Nucleus accumbens (tissue), 56 donors: ENCODE data around the gene BRAF.
"Not testable (repeated sequence)": the region's sequence is repeated elsewhere in the genome, so short reads cannot be mapped to it uniquely, and the experiment has no call there.

Experiments
- DNase-seq, 56 donors: peaks; one replicate each; lab custom pipeline; 2025; lab: John Stamatoyannopoulos, UW

Gene BRAF

DNA sequence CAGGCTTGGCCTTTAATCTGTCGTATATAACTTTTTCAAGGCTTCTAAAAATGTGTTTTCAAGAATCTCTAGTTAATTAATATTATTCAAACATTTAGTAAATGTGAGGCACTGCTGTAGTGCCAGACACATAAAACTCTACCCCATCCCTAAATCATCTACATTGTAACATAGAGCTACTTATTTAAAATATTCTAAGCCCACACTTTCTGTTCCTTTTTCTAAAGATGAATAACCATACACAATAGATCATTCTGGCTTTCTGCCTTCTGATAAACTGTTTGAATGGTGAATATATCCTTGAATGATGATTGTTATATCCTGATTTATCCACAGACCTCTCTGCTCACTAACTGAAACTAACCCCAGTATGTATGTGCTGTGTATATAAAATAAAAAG is 41.4 kb downstream of the BRAF start:
- no peak for DNase-seq

DNA sequence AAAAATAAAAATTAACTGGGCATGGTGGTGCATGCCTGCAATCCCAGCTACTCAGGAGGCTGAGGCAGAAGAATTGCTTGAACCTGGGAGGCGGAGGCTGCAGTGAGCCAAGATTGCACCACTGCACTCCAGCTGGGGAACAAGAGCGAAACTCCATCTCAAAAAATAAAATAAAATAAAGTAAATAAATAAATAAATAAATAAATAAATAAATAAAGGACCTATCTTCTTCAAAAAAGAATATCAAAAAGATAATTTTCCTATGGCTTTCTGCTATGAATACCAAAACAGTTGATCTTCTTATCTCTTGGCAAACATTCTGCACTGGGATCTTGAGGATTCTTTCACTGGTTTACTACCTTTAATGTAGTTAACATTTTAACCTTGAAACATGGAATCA is 41.9 kb downstream of the BRAF start:
- not testable (repeated sequence) for DNase-seq

DNA sequence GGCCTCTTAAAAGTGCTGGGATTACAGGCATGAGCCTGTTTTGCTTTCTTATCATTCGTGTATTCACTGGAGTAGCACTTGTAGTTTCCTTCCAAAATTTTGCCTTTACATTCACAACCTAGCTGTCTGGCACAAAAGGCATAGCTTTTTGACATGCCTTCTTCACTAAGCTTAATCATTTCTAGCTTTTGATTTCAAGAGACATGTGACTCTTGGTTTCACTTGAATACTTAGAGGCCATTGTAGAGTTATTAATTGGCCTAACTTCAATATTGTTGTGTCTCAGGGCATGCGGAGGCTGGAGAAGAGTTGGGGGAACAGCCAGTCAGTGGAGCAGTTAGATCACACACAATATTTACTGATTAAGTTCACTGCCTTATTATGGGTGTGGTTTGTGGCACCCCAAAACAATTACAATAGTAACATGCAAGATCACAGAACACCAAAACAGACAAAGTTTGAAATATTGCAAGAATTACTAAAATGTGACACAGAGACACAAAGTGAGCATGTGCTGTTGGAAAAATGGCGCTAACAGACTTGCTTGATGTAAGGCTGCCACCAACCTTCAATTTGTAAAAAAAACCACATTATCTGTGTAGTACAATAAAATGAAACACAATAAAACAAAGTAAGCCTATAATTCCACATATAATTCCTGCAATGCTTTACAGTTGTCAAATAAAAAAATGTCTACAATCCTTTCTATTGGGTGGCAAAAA is 43.1 kb downstream of the BRAF start:
- no peak for DNase-seq

DNA sequence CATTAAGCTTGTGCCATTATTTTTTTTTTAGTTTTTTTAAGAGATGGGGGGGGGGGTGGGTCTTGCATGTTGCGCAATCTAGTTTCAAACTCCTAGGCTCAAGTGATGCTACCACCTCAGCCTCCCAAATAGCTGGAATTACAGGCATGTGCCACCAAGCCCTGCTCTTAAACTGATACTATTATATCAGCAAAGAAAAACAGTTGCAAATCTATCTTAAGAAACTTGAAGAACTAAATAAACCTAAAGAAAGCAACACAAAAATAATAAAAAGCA is 47.5 kb downstream of the BRAF start:
- no peak for DNase-seq

DNA sequence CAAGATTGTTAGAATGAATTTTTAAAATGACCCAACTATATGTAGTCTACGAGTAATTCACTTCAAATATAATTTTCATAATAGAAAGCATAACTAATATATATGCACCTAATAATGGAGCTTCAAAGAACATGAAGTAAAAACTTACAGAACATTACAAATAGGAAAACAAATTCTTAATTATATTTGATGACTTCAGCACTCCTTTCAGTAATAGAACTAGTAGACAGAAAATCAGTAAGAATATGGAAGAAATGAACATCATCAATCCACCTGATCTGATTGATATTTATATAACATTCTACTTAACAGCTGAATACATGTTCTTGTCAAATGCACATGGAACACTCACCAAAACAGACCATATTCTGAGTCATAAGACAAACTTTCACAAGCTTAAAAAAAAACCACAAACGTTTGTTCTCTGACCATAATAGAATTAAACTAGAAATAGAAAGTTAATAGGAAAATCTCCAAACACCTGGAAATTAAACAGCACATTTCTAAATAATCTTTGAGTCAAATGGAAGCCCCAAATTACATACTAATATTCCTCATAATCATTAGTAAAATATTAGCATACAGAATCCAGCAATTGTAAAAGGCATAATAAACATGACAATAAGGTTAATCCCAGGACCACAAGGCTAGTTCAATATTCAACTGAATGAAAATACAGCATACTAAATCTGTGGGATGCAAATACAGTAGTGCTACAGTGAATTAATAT is 48.0 kb downstream of the BRAF start:
- DNase-seq, result no peak

DNA sequence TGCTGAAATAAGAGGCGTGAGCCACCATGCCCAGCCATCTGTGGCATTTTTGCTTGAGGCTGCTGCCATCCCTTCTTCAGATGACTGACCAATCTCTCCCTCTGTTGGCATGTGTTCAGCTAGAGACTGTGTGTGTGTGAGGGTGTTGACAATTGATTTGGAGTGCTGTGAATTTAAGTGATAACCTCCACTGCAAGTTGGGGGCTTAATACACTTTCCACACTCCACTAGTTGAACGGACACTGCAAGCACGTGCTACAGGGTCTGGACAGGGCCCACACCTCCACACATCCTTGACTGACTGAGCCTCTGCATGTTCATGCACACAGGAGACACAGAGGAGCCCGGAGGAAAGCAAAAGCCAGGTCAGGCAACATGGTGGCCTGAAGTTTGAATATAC is 51.3 kb downstream of the BRAF start:
- DNase-seq, result no peak

DNA sequence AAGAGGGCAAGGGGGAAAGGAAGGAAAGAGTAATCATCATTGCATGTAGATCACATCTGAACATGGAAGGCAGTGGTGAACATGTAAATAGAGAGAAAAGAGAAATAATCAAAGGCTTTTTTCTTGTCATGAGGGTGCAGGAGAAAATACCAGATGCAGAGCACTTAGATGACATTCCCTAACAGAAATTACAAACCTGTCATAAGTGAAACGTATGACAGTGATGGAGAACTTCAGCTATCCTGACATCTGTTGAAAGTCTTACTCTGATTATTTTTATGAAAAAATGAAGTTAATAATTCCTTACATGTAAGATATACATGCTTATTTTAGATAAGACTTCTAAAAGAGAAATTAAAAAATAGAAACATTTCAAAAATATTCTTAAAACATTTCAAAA is 54.7 kb downstream of the BRAF start:
- DNase-seq, result no peak

GRCh38 chr7:140869430-140869829 is 55.3 kb downstream of the BRAF start:
- DNase-seq, result no peak

GRCh38 chr7:140867467-140868462 is 57.0 kb downstream of the BRAF start:
- no peak for DNase-seq

GRCh38 chr7:140866926-140867325 is 57.8 kb downstream of the BRAF start:
- DNase-seq, result no peak

DNA sequence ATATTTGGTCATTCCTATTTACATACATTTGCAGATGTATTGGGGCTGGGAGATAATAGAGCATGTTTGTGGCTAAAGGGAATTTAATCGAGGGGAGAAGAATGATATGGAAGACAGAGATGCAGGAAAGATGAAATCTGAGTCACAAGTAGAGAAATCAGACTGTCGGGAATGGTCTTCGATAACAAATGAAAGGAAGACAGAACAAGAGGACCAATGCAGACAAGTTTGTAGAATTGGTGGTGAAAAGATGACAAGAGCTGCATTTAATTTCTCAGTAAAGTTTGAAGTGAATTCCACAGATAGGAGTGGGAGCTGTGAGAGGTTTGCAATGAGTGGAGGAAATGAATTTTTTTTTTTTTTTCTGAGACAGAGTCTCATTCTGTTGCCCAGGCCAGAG is 60.0 kb downstream of the BRAF start:
- no peak for DNase-seq

DNA sequence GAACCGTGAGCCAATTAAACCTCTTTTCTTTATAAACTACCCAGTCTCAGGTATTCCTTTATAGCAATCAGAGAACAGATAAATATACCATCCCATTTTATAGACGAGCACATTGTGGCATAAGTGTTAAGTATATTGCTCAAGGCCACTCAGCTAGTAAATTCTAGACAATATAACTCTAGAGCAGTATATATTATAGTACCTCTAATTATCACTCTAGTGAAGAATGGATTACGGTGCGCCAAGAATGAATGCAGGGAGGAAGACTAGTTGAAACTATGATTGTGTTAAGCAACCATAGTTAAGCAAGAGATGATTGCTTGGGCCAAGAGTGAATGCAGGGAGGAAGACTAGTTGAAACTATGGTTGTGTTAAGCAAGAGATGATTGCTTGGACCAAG is 60.9 kb downstream of the BRAF start:
- DNase-seq, result no peak

- no peak for DNase-seq
Observed at GRCh38 chr7:140863184-140863583, 61.5 kb downstream of the BRAF start.

DNA sequence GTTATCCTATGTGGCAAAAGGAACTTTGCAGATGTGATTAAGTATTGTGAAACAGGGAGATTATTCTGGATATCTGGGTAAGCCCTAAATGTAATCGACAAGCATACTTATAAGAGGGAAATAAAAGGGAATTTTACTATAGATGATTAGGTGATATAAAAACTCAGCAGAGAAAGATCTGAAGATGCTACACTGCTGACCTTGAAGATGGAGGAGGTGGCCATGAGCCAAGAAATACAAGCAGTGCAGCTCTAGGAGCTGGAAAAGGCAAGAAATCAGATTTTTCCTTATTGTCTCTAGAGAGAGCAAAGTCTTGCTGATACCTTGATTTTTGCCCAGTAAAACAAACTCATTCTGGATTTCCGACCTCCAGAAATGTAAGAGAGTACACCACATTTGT is 67.7 kb downstream of the BRAF start:
- no peak for DNase-seq

- no peak for DNase-seq
Observed at GRCh38 chr7:140841166-140841715, 83.5 kb downstream of the BRAF start.

GRCh38 chr7:140831724-140832123 is 93.0 kb downstream of the BRAF start:
- no peak for DNase-seq

DNA sequence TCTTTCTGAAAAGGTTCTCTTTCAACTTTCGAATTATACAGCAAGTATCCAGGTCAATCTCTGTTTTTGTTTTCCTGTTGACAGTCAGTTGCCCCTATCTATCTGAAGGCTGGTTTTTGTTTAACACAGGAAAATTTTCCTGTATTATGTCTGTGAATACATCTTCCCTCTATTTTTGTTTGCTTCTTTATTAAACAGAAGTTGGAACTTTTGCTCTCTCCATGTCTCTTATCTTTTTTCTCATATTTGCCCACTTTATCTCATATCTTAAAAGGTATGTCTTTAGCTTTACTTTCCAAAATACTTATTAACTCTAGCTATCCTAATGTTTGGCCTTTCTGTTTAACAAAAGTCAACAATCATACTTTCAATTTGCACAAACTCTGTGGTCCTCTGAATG is 95.0 kb downstream of the BRAF start:
- DNase-seq, result no peak

- DNase-seq, result no peak
Observed at GRCh38 chr7:140828741-140829140, 96.0 kb downstream of the BRAF start.

- DNase-seq, result not testable (repeated sequence)
Observed at GRCh38 chr7:140817383-140817782, 107.3 kb downstream of the BRAF start.

DNA sequence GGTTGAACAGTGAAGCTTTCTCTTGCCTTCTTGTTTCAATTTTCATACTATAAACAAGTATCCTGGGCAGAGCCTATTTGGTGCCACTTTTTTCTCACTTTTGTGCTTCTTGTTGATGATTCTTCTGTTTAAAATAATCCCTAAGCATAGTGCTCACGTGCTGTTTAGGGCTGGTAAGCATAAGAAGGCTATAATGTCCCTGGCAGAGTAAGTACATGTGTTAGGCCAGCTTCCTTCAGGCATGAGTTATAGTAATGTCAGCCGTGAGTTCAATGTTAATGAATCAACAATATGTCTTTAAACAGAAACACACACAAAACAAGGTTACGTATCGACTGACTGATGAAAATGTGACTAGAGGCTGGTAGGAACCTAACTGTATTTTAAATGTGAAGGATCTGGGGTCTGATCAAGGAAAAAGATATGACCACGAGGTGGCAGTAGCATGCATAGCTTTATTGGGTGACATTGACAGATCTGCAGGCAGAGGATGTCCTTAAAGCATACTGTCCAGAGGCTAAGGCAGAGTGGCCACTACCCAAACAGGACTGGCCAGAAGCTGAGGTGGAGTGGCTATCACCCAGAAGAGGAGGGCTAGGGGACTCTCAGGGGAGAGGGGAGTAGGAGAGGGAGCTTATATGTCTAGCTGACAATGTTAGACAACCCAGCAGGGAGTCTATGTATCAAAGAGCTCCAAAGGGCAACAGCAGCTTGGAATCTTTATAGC is 113.7 kb downstream of the BRAF start:
- DNase-seq, result peak in 48 of 56 donors; percentile 3 to 68 (median 25)
